Lower leg skin (tissue), 3 donors: ENCODE measurements around the gene AFF4.

ENCODE experiments used
- CTCF ChIP-seq, 3 donors: fragments of 450-650 bp; IDR thresholded peaks; one replicate each; pipeline ENCODE4 v1.5.1; 2016; ENCODE audit warnings: antibody characterized with exemption in 3 of 3, mild to moderate bottlenecking in 3 of 3, moderate library complexity in 2 of 3
- POLR2A ChIP-seq, 2 donors: fragments of 450-650 bp; IDR thresholded peaks; one replicate each; pipeline ENCODE4 v1.6.1; 2016 to 2017; ENCODE audit warnings: antibody characterized with exemption in 2 of 2, mild to moderate bottlenecking in 1 of 2, moderate library complexity in 1 of 2

- TF ChIP-seq POLR2A (IDR thresholded peaks at IDR 0.05): no peak
- TF ChIP-seq CTCF (IDR thresholded peaks at IDR 0.05): no peak
Observed at GRCh38 chr5:132860742-132861141, 102.7 kb downstream of the AFF4 start.
